Cardiac fibroblast (primary cell): ENCODE results near the gene HOXB1.

Source experiments
- DNase-seq, 2 donors: peaks; one replicate each; pipeline versions ENCODE4 v3.0.0 to v3.0.0-alpha.2; 2010; ENCODE audit warnings: low read depth in 2 of 2
- H3K4me3 ChIP-seq, 2 donors: replicated peaks in 1 of 2; 1 replicate in 1 of 2; 2 replicates in 1 of 2; pipeline ENCODE4 v1.5.1; 2011; ENCODE audit warnings: low read depth in 2 of 2, low read length in 2 of 2, mild to moderate bottlenecking in 2 of 2, moderate library complexity in 1 of 2
- TF ChIP-seq, protein P1 (sequence below): IDR thresholded peaks from one replicate; pipeline ENCODE4 v1.5.1; 2011; ENCODE audit warnings: low read depth, mild to moderate bottlenecking, low read length, inconsistent platforms

The HOXB1 gene

DNA sequence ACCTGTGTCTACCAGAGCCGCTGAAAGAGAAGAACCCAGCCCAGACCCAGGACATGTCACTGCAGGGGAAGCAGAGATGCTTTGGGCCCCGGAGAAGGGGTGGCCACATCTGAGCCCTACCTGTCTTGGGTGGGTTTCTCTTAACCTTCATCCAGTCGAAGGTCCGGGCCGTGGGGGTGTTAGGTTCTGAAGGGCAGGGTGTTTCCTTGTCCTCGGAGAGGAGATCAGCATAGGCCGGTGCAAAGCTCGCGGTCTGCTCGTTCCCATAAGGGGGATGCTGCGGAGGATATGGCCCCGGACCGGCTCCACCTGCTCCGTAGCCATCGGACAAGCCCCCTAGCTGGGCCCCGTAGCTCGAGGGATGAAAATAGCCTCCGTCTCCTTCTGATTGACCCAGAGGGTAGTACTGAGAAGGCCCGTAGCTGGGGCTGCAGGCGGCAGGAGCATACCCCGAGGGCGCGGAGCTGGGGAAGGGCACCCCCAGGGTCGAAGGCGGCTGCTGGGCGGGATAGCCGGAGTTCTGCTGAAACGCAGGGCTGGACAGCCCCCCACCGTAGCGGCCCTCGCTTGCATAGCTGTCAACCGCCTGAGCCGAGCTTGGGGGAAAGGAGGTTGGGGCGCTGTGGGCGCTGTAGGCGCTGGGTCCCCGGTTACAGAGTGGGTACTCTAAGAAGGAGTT lies 464 bp downstream of the HOXB1 start:
- DNase-seq = no peak
- TF ChIP-seq, protein P1, sequence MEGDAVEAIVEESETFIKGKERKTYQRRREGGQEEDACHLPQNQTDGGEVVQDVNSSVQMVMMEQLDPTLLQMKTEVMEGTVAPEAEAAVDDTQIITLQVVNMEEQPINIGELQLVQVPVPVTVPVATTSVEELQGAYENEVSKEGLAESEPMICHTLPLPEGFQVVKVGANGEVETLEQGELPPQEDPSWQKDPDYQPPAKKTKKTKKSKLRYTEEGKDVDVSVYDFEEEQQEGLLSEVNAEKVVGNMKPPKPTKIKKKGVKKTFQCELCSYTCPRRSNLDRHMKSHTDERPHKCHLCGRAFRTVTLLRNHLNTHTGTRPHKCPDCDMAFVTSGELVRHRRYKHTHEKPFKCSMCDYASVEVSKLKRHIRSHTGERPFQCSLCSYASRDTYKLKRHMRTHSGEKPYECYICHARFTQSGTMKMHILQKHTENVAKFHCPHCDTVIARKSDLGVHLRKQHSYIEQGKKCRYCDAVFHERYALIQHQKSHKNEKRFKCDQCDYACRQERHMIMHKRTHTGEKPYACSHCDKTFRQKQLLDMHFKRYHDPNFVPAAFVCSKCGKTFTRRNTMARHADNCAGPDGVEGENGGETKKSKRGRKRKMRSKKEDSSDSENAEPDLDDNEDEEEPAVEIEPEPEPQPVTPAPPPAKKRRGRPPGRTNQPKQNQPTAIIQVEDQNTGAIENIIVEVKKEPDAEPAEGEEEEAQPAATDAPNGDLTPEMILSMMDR = no peak
- H3K4me3 ChIP-seq = no peak overlapping the region

DNA sequence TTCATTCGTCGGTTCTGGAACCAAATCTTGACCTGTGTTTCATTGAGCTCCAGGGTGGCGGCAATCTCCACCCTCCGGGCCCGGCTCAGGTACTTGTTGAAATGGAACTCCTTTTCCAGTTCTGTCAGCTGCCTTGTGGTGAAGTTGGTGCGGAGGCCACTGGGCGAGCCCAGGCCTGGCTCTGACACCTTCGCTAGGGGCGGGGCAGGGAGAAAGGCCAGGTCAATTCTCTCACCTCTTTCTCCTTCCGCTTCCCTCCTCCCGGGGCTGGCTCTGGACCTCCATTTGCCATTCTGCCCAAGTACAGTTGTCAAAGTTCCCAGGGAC lies 1.2 kb downstream of the HOXB1 start:
- TF ChIP-seq, protein P1 = no peak
- DNase-seq = no peak
- no peak overlapping the region for H3K4me3 ChIP-seq

DNA sequence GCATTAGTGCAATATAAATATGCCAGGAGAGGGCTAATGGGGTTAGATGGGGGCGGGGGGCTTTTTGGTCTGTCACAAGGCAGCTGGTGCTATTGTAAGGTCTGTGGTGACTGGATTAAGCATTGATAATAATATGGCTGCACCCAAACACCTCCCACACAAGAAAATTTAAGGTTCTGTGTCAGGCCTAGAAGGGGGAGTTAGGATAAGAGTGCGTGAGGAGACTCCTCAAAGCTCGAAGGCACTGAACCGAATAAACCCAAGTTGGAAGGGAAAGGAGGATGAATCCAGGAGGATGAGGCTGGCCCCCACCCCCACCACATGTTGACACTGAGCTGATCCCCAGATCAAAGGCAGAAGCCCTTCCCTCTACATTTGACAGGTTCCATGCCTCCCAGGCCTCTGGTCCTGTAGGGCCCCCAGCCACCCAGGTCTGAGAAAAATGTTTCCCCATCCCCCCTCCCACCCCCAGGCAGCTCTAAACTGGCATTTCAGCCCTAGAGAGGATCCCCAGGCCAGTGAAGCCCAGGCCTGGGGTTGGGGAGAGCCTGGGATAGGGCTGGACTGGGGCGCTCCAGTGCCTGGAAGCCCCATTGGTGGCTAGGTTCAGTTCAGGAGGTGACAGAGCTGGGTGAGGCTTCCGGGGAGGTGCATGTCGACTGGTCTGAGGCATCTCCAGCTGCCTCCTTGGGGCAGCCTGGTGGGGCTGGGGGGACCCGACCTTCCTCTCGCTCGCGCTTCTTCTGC lies 1.7 kb downstream of the HOXB1 start:
- TF ChIP-seq, protein P1 = no peak
- no peak for DNase-seq
- H3K4me3 ChIP-seq = no peak overlapping the region

DNA sequence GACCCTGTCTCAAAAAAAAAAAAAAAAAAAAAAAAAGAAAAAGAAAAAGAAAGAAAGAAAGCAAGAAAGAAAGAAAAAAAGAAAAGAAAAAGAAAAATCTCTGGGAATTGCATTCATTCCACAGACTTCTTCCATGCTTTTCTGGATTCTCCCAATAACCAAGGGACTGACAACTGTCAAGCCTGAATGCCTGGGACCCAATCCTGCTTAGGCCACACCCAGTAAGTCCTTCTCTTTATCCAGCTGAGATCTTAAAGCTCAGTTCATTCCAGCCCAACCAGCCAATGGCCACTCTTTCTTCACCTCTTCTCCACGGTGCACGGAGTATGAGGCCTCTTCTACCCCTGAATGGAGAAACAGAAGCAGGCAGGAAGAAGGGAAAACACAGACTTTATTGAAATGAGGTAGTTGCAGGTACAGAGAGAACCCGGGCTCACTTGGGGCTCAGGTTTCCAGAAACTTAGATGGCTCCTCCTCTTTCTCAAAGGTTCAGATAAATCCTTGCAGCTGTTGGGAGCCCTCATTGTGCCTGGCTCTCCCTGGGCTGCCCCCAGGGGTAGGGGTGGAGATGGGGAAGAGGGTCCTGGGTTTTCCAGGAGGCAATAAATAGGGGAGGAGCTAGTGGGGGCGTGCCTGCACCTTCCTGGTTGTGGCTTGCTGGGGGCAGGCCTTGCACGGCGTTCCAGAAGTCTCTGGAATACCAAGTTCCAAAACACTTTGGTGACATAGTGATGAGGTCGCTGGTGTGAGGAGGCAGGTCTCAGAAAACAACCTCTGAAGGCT lies 2.5 kb downstream of the HOXB1 start:
- DNase-seq = no peak
- no peak overlapping the region for H3K4me3 ChIP-seq
- TF ChIP-seq, protein P1 = no peak

DNA sequence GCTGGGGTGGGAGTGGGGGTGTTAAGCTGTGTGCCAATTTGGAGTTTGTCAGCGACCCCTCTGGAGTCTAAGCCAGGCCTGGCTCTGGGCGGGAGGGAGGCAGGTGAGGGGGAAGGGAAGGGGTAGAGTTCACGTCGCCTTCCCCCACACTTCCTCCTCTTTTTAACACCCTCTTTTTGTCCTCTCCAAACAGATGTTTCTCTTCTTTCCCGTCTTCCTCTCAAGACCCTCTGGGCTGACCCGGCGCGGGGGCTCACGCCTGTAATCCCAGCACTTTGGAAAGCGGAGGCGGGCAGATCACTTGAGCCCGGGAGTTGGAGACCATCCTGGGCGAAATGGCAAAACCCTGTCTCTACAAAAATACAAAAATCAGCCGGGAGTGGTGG lies 3.3 kb downstream of the HOXB1 start:
- TF ChIP-seq, protein P1 = no peak
- H3K4me3 ChIP-seq = no peak overlapping the region
- DNase-seq = no peak

DNA sequence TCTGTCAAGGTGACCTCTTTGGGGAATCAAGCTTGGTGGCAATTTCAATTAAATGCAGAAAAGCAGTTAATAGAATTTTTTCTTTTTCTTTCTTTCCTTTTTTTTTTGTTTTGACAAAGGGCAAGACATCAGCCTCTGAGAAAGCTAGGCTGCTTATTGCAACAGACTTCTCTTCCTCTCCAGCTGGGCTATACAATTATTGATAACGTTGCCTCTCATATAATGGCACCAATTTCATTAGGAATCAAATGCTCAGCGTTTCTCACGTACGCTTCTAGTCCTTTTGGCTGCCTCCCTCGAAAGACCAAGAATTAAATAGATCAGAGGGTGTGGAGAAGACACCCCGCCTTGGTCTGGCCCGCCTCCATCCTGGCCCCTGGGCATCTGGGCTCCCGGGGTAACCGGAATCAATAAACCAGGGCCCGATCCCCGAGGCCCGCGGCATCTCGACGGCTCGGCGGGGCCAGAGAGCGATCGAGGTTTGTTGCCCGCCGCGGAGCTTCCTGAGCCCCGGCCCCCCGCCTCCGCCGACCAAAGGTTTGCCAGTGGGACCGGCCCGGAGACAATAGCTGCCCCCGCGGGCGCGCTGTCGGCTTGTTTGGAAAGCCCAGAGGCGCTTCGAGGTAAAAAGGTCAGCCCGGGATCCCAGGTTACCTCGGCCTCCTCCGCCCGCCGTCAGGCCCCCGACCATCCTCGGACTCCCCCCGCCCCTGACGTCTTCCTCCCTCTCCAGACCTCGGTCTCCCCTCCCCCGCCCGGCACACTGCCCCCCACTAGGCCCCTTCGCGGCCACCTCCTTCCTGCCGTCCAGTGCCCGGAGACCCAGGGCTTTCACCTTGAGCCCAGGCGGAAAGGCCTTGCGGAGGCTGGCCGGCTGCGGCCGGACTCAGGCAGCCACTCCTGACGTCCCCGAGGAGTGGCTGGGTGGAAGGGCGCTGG lies 3.9 kb downstream of the HOXB1 start:
- DNase-seq = no peak
- TF ChIP-seq, protein P1 = no peak
- H3K4me3 ChIP-seq = no peak overlapping the region
